GM12801 (cell line): Measurements from ENCODE around the gene PDIK1L.

Source experiments
- TF ChIP-seq, protein P1 (sequence below): IDR thresholded peaks from one replicate; pipeline ENCODE4 v1.5.1; 2011; ENCODE audit warnings: control low read depth; ENCODE audit not compliant: insufficient read length; ENCODE audit errors: extremely low read depth

The PDIK1L gene

GRCh38 chr1:26081267-26082019, 30.2 kb upstream of the PDIK1L start:
- TF ChIP-seq, protein P1, sequence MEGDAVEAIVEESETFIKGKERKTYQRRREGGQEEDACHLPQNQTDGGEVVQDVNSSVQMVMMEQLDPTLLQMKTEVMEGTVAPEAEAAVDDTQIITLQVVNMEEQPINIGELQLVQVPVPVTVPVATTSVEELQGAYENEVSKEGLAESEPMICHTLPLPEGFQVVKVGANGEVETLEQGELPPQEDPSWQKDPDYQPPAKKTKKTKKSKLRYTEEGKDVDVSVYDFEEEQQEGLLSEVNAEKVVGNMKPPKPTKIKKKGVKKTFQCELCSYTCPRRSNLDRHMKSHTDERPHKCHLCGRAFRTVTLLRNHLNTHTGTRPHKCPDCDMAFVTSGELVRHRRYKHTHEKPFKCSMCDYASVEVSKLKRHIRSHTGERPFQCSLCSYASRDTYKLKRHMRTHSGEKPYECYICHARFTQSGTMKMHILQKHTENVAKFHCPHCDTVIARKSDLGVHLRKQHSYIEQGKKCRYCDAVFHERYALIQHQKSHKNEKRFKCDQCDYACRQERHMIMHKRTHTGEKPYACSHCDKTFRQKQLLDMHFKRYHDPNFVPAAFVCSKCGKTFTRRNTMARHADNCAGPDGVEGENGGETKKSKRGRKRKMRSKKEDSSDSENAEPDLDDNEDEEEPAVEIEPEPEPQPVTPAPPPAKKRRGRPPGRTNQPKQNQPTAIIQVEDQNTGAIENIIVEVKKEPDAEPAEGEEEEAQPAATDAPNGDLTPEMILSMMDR = no peak

GRCh38 chr1:26082020-26082350, 29.6 kb upstream of the PDIK1L start:
- TF ChIP-seq, protein P1 = no peak

DNA sequence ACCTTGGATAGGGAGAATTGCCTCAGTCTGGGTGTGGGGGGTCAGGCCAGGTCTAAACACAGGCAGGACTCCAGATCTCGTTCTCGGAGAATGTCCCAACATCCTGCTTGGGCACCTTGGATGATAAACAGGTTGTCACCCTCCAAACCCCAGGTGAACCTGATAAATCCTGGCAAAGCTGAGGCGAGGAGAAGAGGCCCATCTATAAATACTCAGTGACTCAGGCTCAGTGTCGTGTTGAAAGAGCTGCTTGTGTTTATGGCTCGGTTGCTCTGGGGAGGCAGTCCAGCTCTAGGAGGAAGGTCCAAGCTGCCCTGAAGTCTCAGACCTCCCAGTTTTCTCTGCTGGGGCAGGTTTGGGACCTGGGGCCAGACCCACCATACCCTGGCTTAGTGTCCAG, 28.4 kb upstream of the PDIK1L start:
- TF ChIP-seq, protein P1 = no peak

GRCh38 chr1:26084091-26084561, 27.5 kb upstream of the PDIK1L start:
- TF ChIP-seq, protein P1 = no peak

GRCh38 chr1:26084844-26085243, 26.8 kb upstream of the PDIK1L start:
- TF ChIP-seq, protein P1 = no peak

DNA sequence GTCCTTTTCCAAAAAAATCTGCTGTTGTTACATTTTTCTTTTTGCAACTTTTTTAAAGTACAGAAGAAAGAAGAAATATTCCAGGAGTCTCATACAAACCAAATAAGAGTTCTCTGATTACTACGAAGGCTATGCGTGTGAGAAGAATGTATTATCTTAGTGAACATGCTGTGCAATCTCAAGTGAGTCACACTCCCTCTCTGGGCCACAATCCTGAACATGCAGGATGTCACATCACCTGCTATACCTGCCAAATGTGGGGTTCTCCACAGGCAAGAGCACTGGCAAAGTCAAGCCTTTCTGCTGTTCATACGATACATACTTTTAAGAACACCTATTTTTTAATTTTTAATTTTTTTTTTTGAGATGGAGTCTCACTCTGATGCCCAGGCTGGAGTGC, 22.5 kb upstream of the PDIK1L start:
- TF ChIP-seq, protein P1 = no peak

DNA sequence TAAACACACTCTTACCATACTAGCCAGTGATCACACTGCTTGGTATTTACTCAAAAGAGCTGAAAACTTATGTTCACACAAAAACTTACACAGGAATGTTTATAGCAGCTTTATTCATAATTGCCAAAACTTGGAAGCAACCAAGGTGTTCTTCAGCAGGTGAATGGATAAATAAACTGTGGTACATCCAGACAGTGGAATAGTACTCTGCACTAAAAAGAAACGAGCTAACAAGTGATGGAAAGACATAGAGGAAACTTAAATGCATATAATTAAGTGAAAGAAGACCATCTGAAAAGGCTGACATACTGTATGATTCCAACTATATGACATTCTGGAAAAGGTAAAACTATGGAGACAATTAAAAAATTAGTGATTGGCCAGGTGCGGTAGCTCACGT, 20.7 kb upstream of the PDIK1L start:
- TF ChIP-seq, protein P1 = no peak
